Tibial nerve (tissue), 4 donors: ENCODE data around the gene CHRDL2.

Experiments used
- CTCF ChIP-seq, 5 experiments: fragments of 200-600 bp in 3 of 5; fragments of 450-650 bp in 2 of 5; sonication (generic) in 3 of 5; IDR thresholded peaks; one replicate each; pipeline ENCODE4 v1.5.1; 2016 to 2019; ENCODE audit warnings: antibody characterized with exemption in 5 of 5, mild to moderate bottlenecking in 3 of 5, moderate library complexity in 2 of 5
- EP300 ChIP-seq, 2 donors: sonication (generic); formaldehyde crosslinking; IDR thresholded peaks; one replicate each; pipeline ENCODE4 v1.6.1; 2017; ENCODE audit warnings: antibody characterized with exemption in 2 of 2, mild to moderate bottlenecking in 1 of 2
- POLR2A ChIP-seq, 2 donors: fragments of 450-650 bp; IDR thresholded peaks; one replicate each; pipeline ENCODE4 v1.6.1; 2017; ENCODE audit warnings: antibody characterized with exemption in 2 of 2, mild to moderate bottlenecking in 2 of 2, moderate library complexity in 2 of 2

DNA sequence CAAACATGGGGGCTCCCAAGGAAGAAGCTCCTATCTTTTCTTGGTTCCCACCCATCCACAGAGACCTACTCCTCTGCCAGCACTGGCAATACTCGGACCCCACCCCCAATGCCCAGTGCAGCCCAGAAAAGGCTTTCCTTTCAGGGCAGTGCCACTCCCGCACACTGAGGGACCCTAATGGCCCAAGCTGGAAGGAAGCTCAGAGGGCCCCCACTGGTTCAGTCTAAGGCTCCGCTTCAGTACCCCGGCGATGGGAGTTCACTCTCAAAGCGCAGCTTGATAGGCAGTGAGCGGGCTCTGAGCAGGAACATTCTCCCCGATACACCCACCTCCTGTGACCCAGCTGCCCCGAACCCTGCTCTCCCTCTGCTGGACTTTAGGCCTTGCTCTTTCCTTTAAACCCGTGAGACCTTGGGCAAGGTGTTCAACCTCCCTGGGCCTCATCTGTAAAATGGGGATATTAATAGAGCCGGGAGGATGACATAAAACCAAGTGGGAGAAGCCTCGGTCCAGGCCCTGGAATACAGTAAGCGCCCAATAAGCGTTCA, 48.4 kb downstream of the CHRDL2 start:
- TF ChIP-seq CTCF (IDR thresholded peaks at IDR 0.05) = no peak
- no peak for TF ChIP-seq EP300 (IDR thresholded peaks at IDR 0.05)
- no peak for TF ChIP-seq POLR2A (IDR thresholded peaks at IDR 0.05)
